ENCODE data around the gene EML3. TPM values are rescaled to one million over a fixed set of nuclear protein-coding genes. Genes with fewer than 3 reads are reported as not detected.

EML3 gene
- total RNA-seq, 1 experiment from 2014 or later = 51.4 TPM

- H3K9me3 Mint-ChIP-seq (ENCODE audit: low read depth, unreplicated experiment) = no peaks in the 10 kb centered on the region
- TF ChIP-seq CTCF (IDR thresholded peaks at IDR 0.05; ENCODE audit: unreplicated experiment) = no peak
- no peaks in the 10 kb centered on the region for H3K27me3 Mint-ChIP-seq (ENCODE audit: unreplicated experiment)
- peaks cover 55% of the 10 kb centered on the region for H3K36me3 Mint-ChIP-seq (ENCODE audit: insufficient read depth, unreplicated experiment)
- BruUV-seq (replicated peaks) = no TSS peak
- H3K27ac Mint-ChIP-seq (ENCODE audit: unreplicated experiment) = no peak overlapping the region
- no peak for DNase-seq
- intact Hi-C loops (cut with micrococcal nuclease; ENCODE audit: unreplicated experiment) = no loop called here
- CTCF ChIA-PET = no interaction called here
- no peak overlapping the region for H3K4me3 Mint-ChIP-seq (ENCODE audit: low read depth, unreplicated experiment)
- H3K4me1 Mint-ChIP-seq (ENCODE audit: low read depth, unreplicated experiment) = peaks cover 10% of the 10 kb centered on the region
Observed at GRCh38 chr11:62648185-62648966, 35.8 kb upstream of the EML3 start.

GRCh38 chr11:62647609-62648005, 35.0 kb upstream of the EML3 start:
- Mint-ChIP-seq H3K4me3 (ENCODE audit: low read depth, unreplicated experiment) (no peak overlapping the region), H3K27me3 (ENCODE audit: unreplicated experiment) (no peaks in the 10 kb centered on the region), H3K36me3 (ENCODE audit: insufficient read depth, unreplicated experiment) (peaks cover 48% of the 10 kb centered on the region), H3K9me3 (ENCODE audit: low read depth, unreplicated experiment) (no peaks in the 10 kb centered on the region), H3K4me1 (ENCODE audit: low read depth, unreplicated experiment) (peaks cover 6% of the 10 kb centered on the region), H3K27ac (ENCODE audit: unreplicated experiment) (no peak overlapping the region)
- CTCF ChIA-PET = no interaction called here
- intact Hi-C loops (cut with micrococcal nuclease; ENCODE audit: unreplicated experiment) = no loop called here
- BruUV-seq (replicated peaks) = no TSS peak
- DNase-seq = no peak
- TF ChIP-seq CTCF (IDR thresholded peaks at IDR 0.05; ENCODE audit: unreplicated experiment) = no peak

GRCh38 chr11:62646825-62647608, 34.4 kb upstream of the EML3 start:
- Mint-ChIP-seq H3K9me3 (ENCODE audit: low read depth, unreplicated experiment) (no peaks in the 10 kb centered on the region), H3K27ac (ENCODE audit: unreplicated experiment) (peak overlapping the region; percentile 91), H3K36me3 (ENCODE audit: insufficient read depth, unreplicated experiment) (peaks cover 46% of the 10 kb centered on the region), H3K4me1 (ENCODE audit: low read depth, unreplicated experiment) (no peaks in the 10 kb centered on the region), H3K27me3 (ENCODE audit: unreplicated experiment) (no peaks in the 10 kb centered on the region), H3K4me3 (ENCODE audit: low read depth, unreplicated experiment) (peak overlapping the region; percentile 93)
- no TSS peak for BruUV-seq (replicated peaks)
- TF ChIP-seq CTCF (IDR thresholded peaks at IDR 0.05; ENCODE audit: unreplicated experiment) = no peak
- CTCF ChIA-PET = interaction anchor here (0.6 kb wide), 2 partner anchors 25 to 392 kb away, joined by 3 to 6 read pairs; no protein-coding TSS in a partner anchor
- intact Hi-C loops (cut with micrococcal nuclease; ENCODE audit: unreplicated experiment) = loop anchor here (1.0 kb wide), 1 partner anchor 11 kb away; no protein-coding TSS in a partner anchor
- DNase-seq = no peak

- no peaks in the 10 kb centered on the region for H3K27me3 Mint-ChIP-seq (ENCODE audit: unreplicated experiment)
- peak within 1 kb of the TSS; percentile 91 for H3K27ac Mint-ChIP-seq (ENCODE audit: unreplicated experiment)
- intact Hi-C loops (cut with micrococcal nuclease; ENCODE audit: unreplicated experiment) = loop anchor here (1.0 kb wide), 1 partner anchor 10 kb away; no protein-coding TSS in a partner anchor
- peak within 1 kb of the TSS; percentile 93 for H3K4me3 Mint-ChIP-seq (ENCODE audit: low read depth, unreplicated experiment)
- no peak for TF ChIP-seq CTCF (IDR thresholded peaks at IDR 0.05; ENCODE audit: unreplicated experiment)
- H3K4me1 Mint-ChIP-seq (ENCODE audit: low read depth, unreplicated experiment) = no peaks in the 10 kb centered on the region
- CTCF ChIA-PET = interaction anchor here (0.6 to 1.1 kb wide), 6 partner anchors 24 to 392 kb away, joined by 3 to 6 read pairs (median 4); partner anchors contain the start of genes B3GAT3 and TUT1
- TSS peak; percentile 31 for BruUV-seq (replicated peaks)
- DNase-seq = peak; percentile 98
- no peaks in the 10 kb centered on the region for H3K9me3 Mint-ChIP-seq (ENCODE audit: low read depth, unreplicated experiment)
- H3K36me3 Mint-ChIP-seq (ENCODE audit: insufficient read depth, unreplicated experiment) = peaks cover 51% of the 10 kb centered on the region
Observed at GRCh38 chr11:62645946-62646824, 33.6 kb upstream of the EML3 start, which contains the start of gene GANAB. TSS of gene GANAB (minus strand) at chr11:62646613. CDS start at chr11:62646599, 14 bp downstream.

Data from Calu3 (cell line).